Gastroesophageal sphincter (tissue), 4 donors: ENCODE results near the gene JAKMIP2. TPM values are rescaled to one million over a fixed set of nuclear protein-coding genes. Genes with fewer than 3 reads are reported as not detected.
"Not testable (repeated sequence)": the region's sequence is repeated elsewhere in the genome, so short reads cannot be mapped to it uniquely, and the experiment has no call there.

Source experiments
- ATAC-seq: fragments of 150-250 bp; one replicate; pipeline ENCODE4 v1.9.1; 2016; ENCODE audit warnings: mild to moderate bottlenecking, moderate library complexity
- H3K27ac ChIP-seq, 4 donors: fragments of 200-600 bp; sonication (generic) in 3 of 4; 1 replicate in 3 of 4; 2 replicates in 1 of 4; pipeline ENCODE4 v1.5.1; 2016 to 2019
- H3K27me3 ChIP-seq: fragments of 200-600 bp; sonication (generic); one replicate; pipeline ENCODE4 v1.5.1; 2019
- H3K36me3 ChIP-seq, 2 donors: fragments of 200-600 bp; sonication (generic); one replicate each; pipeline ENCODE4 v1.5.1; 2019; ENCODE audit warnings: control low read depth in 1 of 2
- H3K4me1 ChIP-seq, 3 donors: fragments of 200-600 bp; sonication (generic); 1 replicate in 2 of 3; 2 replicates in 1 of 3; pipeline ENCODE4 v1.5.1; 2016 to 2019; ENCODE audit warnings: control low read depth in 2 of 3
- H3K4me3 ChIP-seq, 2 donors: fragments of 200-600 bp; sonication (generic); one replicate each; pipeline ENCODE4 v1.5.1; 2019; ENCODE audit warnings: mild to moderate bottlenecking in 1 of 2, moderate library complexity in 1 of 2
- H3K9me3 ChIP-seq, 3 donors: fragments of 200-600 bp; sonication (generic); one replicate each; pipeline ENCODE4 v1.5.1; 2017 to 2019; ENCODE audit warnings: control low read depth in 2 of 3
- CTCF ChIP-seq, 4 experiments: fragments of 200-600 bp in 2 of 4; fragments of 450-650 bp in 2 of 4; sonication (generic) in 1 of 4; IDR thresholded peaks; one replicate each; pipeline ENCODE4 v1.5.1; 2017 to 2019; ENCODE audit warnings: antibody characterized with exemption in 4 of 4, mild to moderate bottlenecking in 2 of 4, moderate library complexity in 2 of 4
- EP300 ChIP-seq: sonication (generic); formaldehyde crosslinking; IDR thresholded peaks from one replicate; pipeline ENCODE4 v1.6.1; 2017; ENCODE audit warnings: antibody characterized with exemption, mild to moderate bottlenecking
- POLR2A ChIP-seq, 2 donors: fragments of 450-650 bp; IDR thresholded peaks; one replicate each; pipeline ENCODE4 v1.6.1; 2017; ENCODE audit warnings: antibody characterized with exemption in 2 of 2, mild to moderate bottlenecking in 2 of 2, moderate library complexity in 1 of 2
- POLR2AphosphoS5 ChIP-seq: sonication (generic); formaldehyde crosslinking; IDR thresholded peaks from one replicate; pipeline ENCODE4 v1.6.1; 2017; ENCODE audit warnings: antibody characterized with exemption
- whole genome bisulfite sequencing, 2 donors: methylation state at CpG; one replicate each; pipeline ENCODE4 v1.1.5; 2018; ENCODE audit warnings: low coverage in 1 of 2; 5-methylcytosine and 5-hydroxymethylcytosine counted together
- total RNA-seq, 4 donors: library from RNA; depleted of rRNA; stranded (reverse); fragments of >200 nt; gene quantifications; one replicate each; pipeline ENCODE4 v1.1.0, GENCODE V29; 2016

JAKMIP2 gene
- total RNA-seq: 1 to 10 TPM in 1 of 4 donors, under 1 TPM in 3; 0.62 to 2.3 (median 0.79) TPM

GRCh38 chr5:147782110-147783028 is at the start of gene JAKMIP2:
TSS of gene JAKMIP2 (minus strand) at chr5:147782728. CDS start at chr5:147671806, 110,922 bp downstream.
- ATAC-seq: peak; percentile 39
- Histone ChIP-seq H3K36me3 (no peaks in the 10 kb centered on the region), H3K27me3 (no peaks in the 10 kb centered on the region), H3K4me1 (peaks cover 0 to 11% (median 0%) of the 10 kb centered on the region in 3 donors), H3K4me3 (peak within 1 kb of the TSS in 1 of 2 donors; percentile 30), H3K27ac (no peak within 1 kb of the TSS), H3K9me3 (no peaks in the 10 kb centered on the region)
- WGBS, 2 donors: 8 to 11% methylated on average over 1 to 7 of the region's 19 CpGs
- TF ChIP-seq POLR2AphosphoS5: no peak
- no peak for TF ChIP-seq CTCF (IDR thresholded peaks at IDR 0.05)
- no peak for TF ChIP-seq EP300
- TF ChIP-seq POLR2A (IDR thresholded peaks at IDR 0.05): no peak

- 92% methylated on average over 3 of the region's 3 CpGs; no CpG with 5 or more reads in 1 of the 2 donors for WGBS, 2 donors
- no peaks in the 10 kb centered on the region for H3K36me3 ChIP-seq
- ATAC-seq: no peak
- no peak within 1 kb of the TSS for H3K27ac ChIP-seq
- TF ChIP-seq EP300 (no peak), POLR2AphosphoS5 (no peak), POLR2A (IDR thresholded peaks at IDR 0.05) (no peak), CTCF (IDR thresholded peaks at IDR 0.05) (no peak)
- no peaks in the 10 kb centered on the region for H3K27me3 ChIP-seq
- no peaks in the 10 kb centered on the region for H3K9me3 ChIP-seq
- H3K4me1 ChIP-seq: no peaks in the 10 kb centered on the region
- no peak within 1 kb of the TSS for H3K4me3 ChIP-seq
These were observed 48.9 kb upstream of the JAKMIP2 start, which contains the start of gene SPINK1 for GRCh38 chr5:147831465-147831864. TSS of gene SPINK1 (minus strand) at chr5:147831671. CDS start at chr5:147831577, 94 bp downstream.

- Histone ChIP-seq H3K27me3 (no peaks in the 10 kb centered on the region), H3K4me1 (no peaks in the 10 kb centered on the region), H3K36me3 (no peaks in the 10 kb centered on the region), H3K4me3 (no peak overlapping the region), H3K9me3 (no peaks in the 10 kb centered on the region), H3K27ac (no peak overlapping the region)
- TF ChIP-seq POLR2A (IDR thresholded peaks at IDR 0.05): no peak
- TF ChIP-seq CTCF (IDR thresholded peaks at IDR 0.05): no peak
- TF ChIP-seq EP300: no peak
- TF ChIP-seq POLR2AphosphoS5: no peak
- ATAC-seq: no peak
These were observed 47.5 kb upstream of the JAKMIP2 start for GRCh38 chr5:147830035-147830434.

GRCh38 chr5:147827017-147827416 is 44.5 kb upstream of the JAKMIP2 start:
- H3K4me3 ChIP-seq, H3K27me3 ChIP-seq, H3K36me3 ChIP-seq, H3K9me3 ChIP-seq, ATAC-seq, H3K27ac ChIP-seq, H3K4me1 ChIP-seq: not testable (repeated sequence)
- WGBS, 2 donors: 88 to 92% methylated on average over 4 to 5 of the region's 5 CpGs

GRCh38 chr5:147826361-147826760 is 43.8 kb upstream of the JAKMIP2 start:
- TF ChIP-seq POLR2AphosphoS5 (no peak), CTCF (IDR thresholded peaks at IDR 0.05) (no peak)
- 25 to 41% methylated on average over 2 of the region's 2 CpGs for WGBS, 2 donors
- ATAC-seq: no peak
- no peaks in the 10 kb centered on the region for H3K36me3 ChIP-seq
- H3K4me3 ChIP-seq: no peak overlapping the region
- H3K9me3 ChIP-seq: no peaks in the 10 kb centered on the region
- H3K27me3 ChIP-seq: no peaks in the 10 kb centered on the region
- no peaks in the 10 kb centered on the region for H3K4me1 ChIP-seq
- no peak overlapping the region for H3K27ac ChIP-seq
